GM19099 (cell line): ENCODE results near the gene ARV1.

Experiments
- POLR2A ChIP-seq: IDR thresholded peaks from 3 replicates; pipeline ENCODE4 v1.6.1; 2011; ENCODE audit warnings: low read depth; ENCODE audit not compliant: insufficient read length; ENCODE audit errors: extremely low read depth

Gene ARV1

GRCh38 chr1:230978491-230979388, at the start of gene ARV1, which contains the start of gene TTC13:
TSS of gene ARV1 (plus strand) at chr1:230979094. CDS start at chr1:230979106, 12 bp downstream.
TSS of gene TTC13 (minus strand) at chr1:230978861. CDS start at chr1:230978830, 31 bp downstream.
- TF ChIP-seq POLR2A: peak; percentile 84

- TF ChIP-seq POLR2A: no peak
Observed at GRCh38 chr1:230930986-230931385, 47.9 kb upstream of the ARV1 start.

GRCh38 chr1:230935852-230936251, 43.0 kb upstream of the ARV1 start:
- no peak for TF ChIP-seq POLR2A

- no peak for TF ChIP-seq POLR2A
Observed at GRCh38 chr1:230936475-230936874, 42.4 kb upstream of the ARV1 start.

GRCh38 chr1:230937371-230937770, 41.5 kb upstream of the ARV1 start:
- no peak for TF ChIP-seq POLR2A

GRCh38 chr1:230938924-230939368, 39.9 kb upstream of the ARV1 start:
- no peak for TF ChIP-seq POLR2A

GRCh38 chr1:230939806-230940489, 38.9 kb upstream of the ARV1 start:
- no peak for TF ChIP-seq POLR2A

- TF ChIP-seq POLR2A: no peak
Observed at GRCh38 chr1:230940848-230941247, 38.0 kb upstream of the ARV1 start.

GRCh38 chr1:230943048-230943593, 35.8 kb upstream of the ARV1 start:
- TF ChIP-seq POLR2A: no peak

- no peak for TF ChIP-seq POLR2A
Observed at GRCh38 chr1:230948301-230948700, 30.6 kb upstream of the ARV1 start.

GRCh38 chr1:230948903-230949302, 30.0 kb upstream of the ARV1 start:
- TF ChIP-seq POLR2A: no peak

GRCh38 chr1:230950404-230950803, 28.5 kb upstream of the ARV1 start:
- no peak for TF ChIP-seq POLR2A

- TF ChIP-seq POLR2A: no peak
Observed at GRCh38 chr1:230957580-230957989, 21.3 kb upstream of the ARV1 start.

- no peak for TF ChIP-seq POLR2A
Observed at GRCh38 chr1:230958370-230958769, 20.5 kb upstream of the ARV1 start.

GRCh38 chr1:230964896-230965295, 14.0 kb upstream of the ARV1 start:
- no peak for TF ChIP-seq POLR2A

GRCh38 chr1:230965535-230965934, 13.4 kb upstream of the ARV1 start:
- TF ChIP-seq POLR2A: no peak

- TF ChIP-seq POLR2A: no peak
Observed at GRCh38 chr1:230966358-230966873, 12.5 kb upstream of the ARV1 start.
